Trophoblast cell (in vitro differentiated cells and primary cell): ENCODE results near the gene ADORA1.

ENCODE experiments used
- DNase-seq, 2 donors: peaks; one replicate each; pipeline ENCODE4 v3.0.0-alpha.2; 2016
- H2AFZ ChIP-seq: 2 replicates; pipeline ENCODE4 v1.6.1; 2013; ENCODE audit warnings: low read length, moderate library complexity, mild to moderate bottlenecking; ENCODE audit not compliant: insufficient read depth, poor library complexity
- H2AK5ac ChIP-seq: 2 replicates; pipeline ENCODE4 v1.6.1; 2013; ENCODE audit warnings: mild to moderate bottlenecking, low read length
- H2BK120ac ChIP-seq: 2 replicates; pipeline ENCODE4 v1.6.1; 2013; ENCODE audit warnings: low read length, mild to moderate bottlenecking, moderate library complexity; ENCODE audit not compliant: insufficient read depth, poor library complexity
- H2BK12ac ChIP-seq: 2 replicates; pipeline ENCODE4 v1.6.1; 2013; ENCODE audit warnings: mild to moderate bottlenecking, low read length, moderate library complexity
- H2BK5ac ChIP-seq: 2 replicates; pipeline ENCODE4 v1.6.1; 2013; ENCODE audit warnings: low read length, low read depth, moderate library complexity, mild to moderate bottlenecking; ENCODE audit not compliant: poor library complexity
- H3K14ac ChIP-seq: 2 replicates; pipeline ENCODE4 v1.6.1; 2013; ENCODE audit warnings: mild to moderate bottlenecking, low read length
- H3K18ac ChIP-seq: 2 replicates; pipeline ENCODE4 v1.6.1; 2013; ENCODE audit warnings: mild to moderate bottlenecking, low read length
- H3K23ac ChIP-seq: 2 replicates; pipeline ENCODE4 v1.6.1; 2013; ENCODE audit warnings: low read length
- H3K27ac ChIP-seq: 2 replicates; pipeline ENCODE4 v1.5.1; 2013; ENCODE audit warnings: low read depth, mild to moderate bottlenecking, inconsistent platforms, low read length, moderate library complexity
- H3K27me3 ChIP-seq: 2 replicates; pipeline ENCODE4 v1.6.1; 2013; ENCODE audit warnings: inconsistent platforms, mild to moderate bottlenecking, low read length, moderate library complexity; ENCODE audit not compliant: insufficient read depth
- H3K36me3 ChIP-seq, 2 experiments: 1 replicate in 1 of 2; 2 replicates in 1 of 2; pipeline ENCODE4 v1.6.1; 2013; ENCODE audit warnings: low read length in 2 of 2, mild to moderate bottlenecking in 2 of 2, moderate library complexity in 1 of 2; ENCODE audit not compliant: insufficient read depth in 2 of 2, control insufficient read depth in 1 of 2
- H3K4ac ChIP-seq: 2 replicates; pipeline ENCODE4 v1.6.1; 2013; ENCODE audit warnings: low read depth, mild to moderate bottlenecking, low read length, moderate library complexity
- H3K4me1 ChIP-seq, 2 experiments: 1 replicate in 1 of 2; 2 replicates in 1 of 2; pipeline ENCODE4 v1.6.1; 2013; ENCODE audit warnings: low read length in 2 of 2, mild to moderate bottlenecking in 2 of 2, moderate library complexity in 1 of 2; ENCODE audit not compliant: insufficient read depth in 2 of 2, control insufficient read depth in 1 of 2
- H3K4me2 ChIP-seq: 2 replicates; pipeline ENCODE4 v1.6.1; 2013; ENCODE audit warnings: inconsistent platforms, mild to moderate bottlenecking, low read length, moderate library complexity
- H3K4me3 ChIP-seq: 2 replicates; pipeline ENCODE4 v1.5.1; 2013; ENCODE audit warnings: mild to moderate bottlenecking, low read depth, low read length, inconsistent platforms
- H3K79me1 ChIP-seq: one replicate; pipeline ENCODE4 v1.6.1; 2013; ENCODE audit warnings: low read length
- H3K79me2 ChIP-seq: 2 replicates; pipeline ENCODE4 v1.6.1; 2013; ENCODE audit warnings: low read length, mild to moderate bottlenecking; ENCODE audit not compliant: control insufficient read depth, insufficient read depth, poor library complexity
- H3K9ac ChIP-seq: 2 replicates; pipeline ENCODE4 v1.6.1; 2013; ENCODE audit warnings: mild to moderate bottlenecking, low read length
- H3K9me3 ChIP-seq: 2 replicates; pipeline ENCODE4 v1.6.1; 2013; ENCODE audit warnings: low read depth, mild to moderate bottlenecking, control low read depth, inconsistent platforms, low read length; ENCODE audit not compliant: insufficient read depth
- H4K12ac ChIP-seq: 2 replicates; pipeline ENCODE4 v1.6.1; 2013; ENCODE audit warnings: low read depth, mild to moderate bottlenecking, low read length, moderate library complexity
- H4K8ac ChIP-seq: 2 replicates; pipeline ENCODE4 v1.6.1; 2013; ENCODE audit warnings: low read depth, mild to moderate bottlenecking, low read length, moderate library complexity
- H4K91ac ChIP-seq: one replicate; pipeline ENCODE4 v1.6.1; 2013; ENCODE audit warnings: low read depth, mild to moderate bottlenecking, low read length, moderate library complexity
- WGBS: extraction: QIAGEN DNeasy Blood & Tissue Kit; methylation state at CpG from one replicate; pipeline ENCODE4 v1.1.7; 2013; ENCODE audit warnings: missing lambda C conversion rate; ENCODE audit not compliant: insufficient read length, insufficient coverage; ENCODE audit errors: extremely low coverage; 5-methylcytosine and 5-hydroxymethylcytosine counted together

ADORA1 gene

GRCh38 chr1:203180611-203181330 is 53.2 kb downstream of the ADORA1 start:
- Histone ChIP-seq H2BK12ac (no peak overlapping the region), H3K79me1 (no peaks in the 10 kb centered on the region), H3K4me3 (no peak overlapping the region), H3K23ac (no peak overlapping the region), H2BK120ac (no peak overlapping the region), H3K9ac (no peak overlapping the region), H3K27me3 (no peaks in the 10 kb centered on the region), H4K12ac (no peak overlapping the region), H3K27ac (no peak overlapping the region), H3K79me2 (no peaks in the 10 kb centered on the region), H2AK5ac (no peak overlapping the region), H3K4ac (no peak overlapping the region), H4K91ac (no peak overlapping the region), H3K9me3 (no peaks in the 10 kb centered on the region), H3K14ac (no peak overlapping the region), H3K4me1 (no peaks in the 10 kb centered on the region), H3K4me2 (no peak overlapping the region), H2BK5ac (no peak overlapping the region), H2AFZ (no peak overlapping the region), H4K8ac (no peak overlapping the region), H3K18ac (no peak overlapping the region), H3K36me3 (no peaks in the 10 kb centered on the region)
- WGBS: no CpG with 5 or more reads among the region's 11 CpGs
- no peak for DNase-seq

GRCh38 chr1:203181586-203182386 is 54.3 kb downstream of the ADORA1 start:
- H2AK5ac ChIP-seq: no peak overlapping the region
- H3K9me3 ChIP-seq: no peaks in the 10 kb centered on the region
- no peak overlapping the region for H3K4ac ChIP-seq
- no peaks in the 10 kb centered on the region for H3K27me3 ChIP-seq
- no peaks in the 10 kb centered on the region for H3K79me2 ChIP-seq
- H3K79me1 ChIP-seq: no peaks in the 10 kb centered on the region
- H3K4me1 ChIP-seq: no peaks in the 10 kb centered on the region
- H2BK120ac ChIP-seq: no peak overlapping the region
- H3K36me3 ChIP-seq: no peaks in the 10 kb centered on the region
- H4K8ac ChIP-seq: no peak overlapping the region
- no peak overlapping the region for H2BK5ac ChIP-seq
- no peak overlapping the region for H2AFZ ChIP-seq
- no CpG with 5 or more reads among the region's 10 CpGs for WGBS
- H4K12ac ChIP-seq: no peak overlapping the region
- H3K4me3 ChIP-seq: no peak overlapping the region
- no peak overlapping the region for H4K91ac ChIP-seq
- H3K27ac ChIP-seq: no peak overlapping the region
- no peak overlapping the region for H2BK12ac ChIP-seq
- H3K9ac ChIP-seq: no peak overlapping the region
- H3K4me2 ChIP-seq: no peak overlapping the region
- no peak for DNase-seq
- H3K18ac ChIP-seq: no peak overlapping the region
- no peak overlapping the region for H3K23ac ChIP-seq
- no peak overlapping the region for H3K14ac ChIP-seq

GRCh38 chr1:203182387-203182953 is 54.9 kb downstream of the ADORA1 start:
- H3K4me1 ChIP-seq: no peaks in the 10 kb centered on the region
- no peaks in the 10 kb centered on the region for H3K9me3 ChIP-seq
- H2BK5ac ChIP-seq: no peak overlapping the region
- H2BK12ac ChIP-seq: no peak overlapping the region
- no peak overlapping the region for H3K27ac ChIP-seq
- H3K4ac ChIP-seq: no peak overlapping the region
- H3K79me1 ChIP-seq: no peaks in the 10 kb centered on the region
- no peak overlapping the region for H3K9ac ChIP-seq
- H3K14ac ChIP-seq: no peak overlapping the region
- no peaks in the 10 kb centered on the region for H3K79me2 ChIP-seq
- H4K91ac ChIP-seq: no peak overlapping the region
- no peak overlapping the region for H4K12ac ChIP-seq
- no peaks in the 10 kb centered on the region for H3K36me3 ChIP-seq
- no peaks in the 10 kb centered on the region for H3K27me3 ChIP-seq
- no peak overlapping the region for H2AK5ac ChIP-seq
- H3K23ac ChIP-seq: no peak overlapping the region
- H3K18ac ChIP-seq: no peak overlapping the region
- no peak overlapping the region for H2AFZ ChIP-seq
- no CpG with 5 or more reads among the region's 7 CpGs for WGBS
- DNase-seq: no peak
- H3K4me2 ChIP-seq: no peak overlapping the region
- no peak overlapping the region for H3K4me3 ChIP-seq
- no peak overlapping the region for H4K8ac ChIP-seq
- no peak overlapping the region for H2BK120ac ChIP-seq

GRCh38 chr1:203183828-203184227 is 56.3 kb downstream of the ADORA1 start:
- no CpG with 5 or more reads among the region's 2 CpGs for WGBS

More at GRCh38 chr1:203183828-203184227, 56.3 kb downstream of the ADORA1 start:
- H3K4me2 ChIP-seq: no peak overlapping the region
- no peak overlapping the region for H3K9ac ChIP-seq
- no peaks in the 10 kb centered on the region for H3K9me3 ChIP-seq
- H2BK120ac ChIP-seq: no peak overlapping the region
- H3K79me1 ChIP-seq: no peaks in the 10 kb centered on the region
- no peak overlapping the region for H2AK5ac ChIP-seq
- no peak overlapping the region for H2BK5ac ChIP-seq
- H3K4me3 ChIP-seq: no peak overlapping the region
- no peaks in the 10 kb centered on the region for H3K27me3 ChIP-seq
- H2AFZ ChIP-seq: no peak overlapping the region
- H3K23ac ChIP-seq: no peak overlapping the region
- H3K14ac ChIP-seq: no peak overlapping the region
- H4K12ac ChIP-seq: no peak overlapping the region
- no peak overlapping the region for H4K8ac ChIP-seq
- DNase-seq: no peak
- H4K91ac ChIP-seq: no peak overlapping the region
- no peaks in the 10 kb centered on the region for H3K36me3 ChIP-seq
- no peak overlapping the region for H3K4ac ChIP-seq
- no peaks in the 10 kb centered on the region for H3K79me2 ChIP-seq
- H3K27ac ChIP-seq: no peak overlapping the region
- no peak overlapping the region for H2BK12ac ChIP-seq
- H3K4me1 ChIP-seq: no peaks in the 10 kb centered on the region
- H3K18ac ChIP-seq: no peak overlapping the region
